T-helper 1 cell treated with Interleukin-12 subunit alpha and Interleukin-12 subunit beta and Interleukin-4 antibody, amounts not matched to agents 30 μg/mL and 1 μg/mL, for 36 hours (primary cell): ENCODE measurements around the gene NR1D2.
"Not testable (repeated sequence)": the region's sequence is repeated elsewhere in the genome, so short reads cannot be mapped to it uniquely, and the experiment has no call there.

Source experiments
- H3K27ac Mint-ChIP-seq: one replicate; pipeline ENCODE4 v1.8.0; 2021; ENCODE audit warnings: mild to moderate bottlenecking, mixed read lengths
- H3K27me3 Mint-ChIP-seq: one replicate; pipeline ENCODE4 v1.8.0; 2021; ENCODE audit warnings: low read depth, mixed read lengths
- H3K36me3 Mint-ChIP-seq: one replicate; pipeline ENCODE4 v1.8.0; 2021; ENCODE audit warnings: low read depth, mixed read lengths
- H3K4me1 Mint-ChIP-seq: one replicate; pipeline ENCODE4 v1.8.0; 2021; ENCODE audit warnings: low read depth, mixed read lengths
- H3K4me3 Mint-ChIP-seq: one replicate; pipeline ENCODE4 v1.8.0; 2021; ENCODE audit warnings: mild to moderate bottlenecking, moderate library complexity, mixed read lengths
- H3K9me3 Mint-ChIP-seq: one replicate; pipeline ENCODE4 v1.8.0; 2021; ENCODE audit warnings: mixed read lengths

NR1D2 gene

DNA sequence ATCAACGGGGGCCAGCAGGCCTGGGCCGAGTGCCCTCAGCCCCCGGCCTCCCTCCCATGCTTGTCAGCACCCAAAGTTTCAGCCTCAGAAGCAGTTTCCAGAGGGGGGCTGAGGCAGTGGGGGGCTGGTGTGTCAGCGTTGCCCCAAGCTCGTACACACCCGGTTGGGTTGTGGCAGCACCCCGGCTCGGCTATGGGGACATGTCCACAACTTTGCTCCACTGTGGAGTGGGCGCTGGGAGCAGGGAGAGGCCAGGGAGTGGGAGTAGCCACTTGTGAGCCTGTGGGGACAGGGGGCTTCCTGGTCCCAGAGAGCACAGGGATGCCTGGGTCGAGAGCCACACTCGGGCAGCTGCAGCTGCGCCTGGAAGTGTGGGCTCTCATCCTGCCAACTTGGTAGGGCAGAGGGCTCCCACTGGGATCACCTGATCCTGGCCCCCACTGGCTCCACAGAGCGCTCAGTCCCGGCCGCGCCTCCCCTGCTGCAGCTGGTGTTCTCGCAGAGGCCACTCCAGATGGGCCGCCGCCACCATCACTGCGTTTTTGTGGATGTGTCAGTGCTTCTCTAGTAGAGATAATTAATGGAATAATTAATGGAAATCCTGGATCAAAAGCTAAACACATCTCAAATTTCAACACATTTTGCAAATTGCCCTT is 75.1 kb downstream of the NR1D2 start:
- no peak overlapping the region for H3K27ac Mint-ChIP-seq
- no peaks in the 10 kb centered on the region for H3K9me3 Mint-ChIP-seq
- no peak overlapping the region for H3K4me3 Mint-ChIP-seq
- H3K4me1 Mint-ChIP-seq: no peaks in the 10 kb centered on the region
- no peaks in the 10 kb centered on the region for H3K27me3 Mint-ChIP-seq
- no peaks in the 10 kb centered on the region for H3K36me3 Mint-ChIP-seq

DNA sequence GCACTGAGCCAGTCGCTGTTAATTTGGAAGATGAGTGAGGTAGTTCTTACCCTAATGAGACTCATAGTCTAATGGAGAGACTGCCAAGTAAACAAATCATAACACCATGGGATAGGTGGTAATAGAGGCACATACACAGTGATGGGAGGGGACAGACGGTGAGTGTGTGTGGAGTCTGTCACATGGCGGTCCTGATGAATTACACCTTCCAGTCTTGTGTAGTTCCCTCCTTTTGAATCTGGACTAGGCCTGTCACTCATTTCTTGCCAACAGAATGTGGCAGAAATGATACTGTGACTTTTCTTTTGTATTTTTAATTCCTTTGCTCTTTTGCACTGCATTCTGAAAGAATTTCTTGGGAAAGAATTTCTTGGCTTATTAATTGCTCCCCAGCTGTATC is 78.1 kb downstream of the NR1D2 start:
- no peak overlapping the region for H3K27ac Mint-ChIP-seq
- H3K4me1 Mint-ChIP-seq: no peaks in the 10 kb centered on the region
- H3K4me3 Mint-ChIP-seq: no peak overlapping the region
- no peaks in the 10 kb centered on the region for H3K9me3 Mint-ChIP-seq
- H3K27me3 Mint-ChIP-seq: no peaks in the 10 kb centered on the region
- no peaks in the 10 kb centered on the region for H3K36me3 Mint-ChIP-seq

DNA sequence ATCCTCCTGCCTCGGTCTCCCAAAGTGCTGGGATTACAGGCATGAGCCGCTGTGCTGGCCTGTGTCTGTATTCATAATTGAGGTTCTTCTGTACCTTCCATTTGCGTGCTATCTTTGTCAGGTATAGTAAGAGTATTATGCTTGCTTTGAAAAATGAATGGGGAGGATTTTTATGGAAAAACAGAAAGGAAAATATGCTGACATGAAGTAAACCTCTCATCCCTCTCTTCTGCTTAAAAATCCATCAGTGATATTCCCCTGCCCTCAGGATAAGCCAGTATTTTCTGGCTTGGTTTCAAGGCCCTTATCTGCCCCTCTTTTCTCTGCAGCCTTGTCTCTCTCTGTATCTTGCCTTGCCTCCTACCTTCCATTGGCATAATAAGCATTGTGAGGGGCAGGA is 80.7 kb downstream of the NR1D2 start:
- Mint-ChIP-seq H3K4me3 (no peak overlapping the region), H3K36me3 (no peaks in the 10 kb centered on the region), H3K4me1 (no peaks in the 10 kb centered on the region), H3K27ac (no peak overlapping the region), H3K9me3 (no peaks in the 10 kb centered on the region), H3K27me3 (no peaks in the 10 kb centered on the region)

DNA sequence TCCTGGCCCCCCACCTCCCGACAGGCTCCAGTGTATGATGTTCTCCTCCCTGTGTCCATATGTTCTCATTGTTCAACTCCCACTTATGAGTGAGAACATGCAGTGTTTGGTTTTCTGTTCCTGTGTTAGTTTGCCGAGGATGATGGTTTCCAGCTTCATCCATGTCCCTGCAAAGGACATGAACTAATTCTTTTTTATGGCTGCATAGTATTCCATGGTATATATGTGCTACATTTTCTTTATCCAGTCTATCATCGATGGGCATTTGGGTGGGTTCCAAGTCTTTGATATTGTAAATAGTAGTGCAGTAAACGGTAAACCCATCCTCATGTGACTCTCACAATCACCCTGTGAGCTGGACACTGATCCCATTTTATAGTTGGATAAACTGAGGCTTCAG is 81.6 kb downstream of the NR1D2 start:
- not testable (repeated sequence) for H3K27ac Mint-ChIP-seq, H3K4me1 Mint-ChIP-seq, H3K4me3 Mint-ChIP-seq, H3K36me3 Mint-ChIP-seq, H3K9me3 Mint-ChIP-seq, H3K27me3 Mint-ChIP-seq

DNA sequence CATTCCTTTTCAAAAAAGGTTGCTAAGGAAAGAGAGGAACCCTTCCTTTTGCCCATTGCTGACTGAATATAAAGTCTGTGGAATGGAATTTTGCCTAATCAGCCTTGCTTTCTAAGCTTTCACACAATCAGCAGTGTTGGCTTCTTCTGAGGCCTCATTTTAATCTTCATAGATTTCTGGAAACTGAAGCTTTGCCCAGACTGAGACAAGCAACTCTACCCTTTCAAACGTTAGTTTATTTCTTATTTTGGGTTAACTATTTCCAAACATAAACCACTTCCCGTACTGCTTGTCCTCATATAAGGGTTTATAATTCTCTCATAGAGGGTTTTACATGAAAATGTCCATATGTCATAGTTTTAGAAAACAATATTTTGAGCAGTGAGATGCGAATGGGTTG is 82.9 kb downstream of the NR1D2 start:
- Mint-ChIP-seq H3K4me3 (no peak overlapping the region), H3K27me3 (no peaks in the 10 kb centered on the region), H3K27ac (no peak overlapping the region), H3K36me3 (no peaks in the 10 kb centered on the region), H3K4me1 (no peaks in the 10 kb centered on the region), H3K9me3 (no peaks in the 10 kb centered on the region)
